SHP77 (cell line): ENCODE measurements around the gene LCNL1.
"Not testable (repeated sequence)": the region's sequence is repeated elsewhere in the genome, so short reads cannot be mapped to it uniquely, and the experiment has no call there.

Source experiments
- DNase-seq, 2 experiments: peaks; one replicate each; lab custom pipeline; 2025; lab: John Stamatoyannopoulos, UW

LCNL1 gene

GRCh38 chr9:137026828-137027227, 44.0 kb downstream of the LCNL1 start:
- DNase-seq = no peak

- no peak for DNase-seq
Observed at GRCh38 chr9:137027369-137028262, 44.8 kb downstream of the LCNL1 start, which contains the start of gene ABCA2. Gene ABCA2 (minus strand): TSS chr9:137028237. CDS start chr9:137028140, 97 bp downstream.

- peak in 1 of 2 experiments; percentile 58 for DNase-seq
Observed at GRCh38 chr9:137028263-137029057, 45.7 kb downstream of the LCNL1 start.

- peak; percentile 39 to 41 for DNase-seq
Observed at GRCh38 chr9:137029058-137029936, 46.5 kb downstream of the LCNL1 start.

- DNase-seq = no peak
Observed at GRCh38 chr9:137030006-137030405, 47.2 kb downstream of the LCNL1 start.

- no peak for DNase-seq
Observed at GRCh38 chr9:137030538-137031527, 48.0 kb downstream of the LCNL1 start.

GRCh38 chr9:137031904-137032640, 49.3 kb downstream of the LCNL1 start, which contains the start of gene FUT7:
Gene FUT7 (minus strand): TSS chr9:137032088. CDS start chr9:137031991, 97 bp downstream.
- DNase-seq = no peak

- DNase-seq = no peak
Observed at GRCh38 chr9:137032858-137033257, 50.1 kb downstream of the LCNL1 start.

GRCh38 chr9:137033481-137033880, 50.7 kb downstream of the LCNL1 start:
- DNase-seq = not testable (repeated sequence)

GRCh38 chr9:137034039-137034708, 51.4 kb downstream of the LCNL1 start:
- DNase-seq = no peak

GRCh38 chr9:137034709-137035506, 52.1 kb downstream of the LCNL1 start:
- peak; percentile 68 to 89 for DNase-seq
